ENCODE data around the gene INAFM1.
"Not testable (repeated sequence)": the region's sequence is repeated elsewhere in the genome, so short reads cannot be mapped to it uniquely, and the experiment has no call there.

The INAFM1 gene

DNA sequence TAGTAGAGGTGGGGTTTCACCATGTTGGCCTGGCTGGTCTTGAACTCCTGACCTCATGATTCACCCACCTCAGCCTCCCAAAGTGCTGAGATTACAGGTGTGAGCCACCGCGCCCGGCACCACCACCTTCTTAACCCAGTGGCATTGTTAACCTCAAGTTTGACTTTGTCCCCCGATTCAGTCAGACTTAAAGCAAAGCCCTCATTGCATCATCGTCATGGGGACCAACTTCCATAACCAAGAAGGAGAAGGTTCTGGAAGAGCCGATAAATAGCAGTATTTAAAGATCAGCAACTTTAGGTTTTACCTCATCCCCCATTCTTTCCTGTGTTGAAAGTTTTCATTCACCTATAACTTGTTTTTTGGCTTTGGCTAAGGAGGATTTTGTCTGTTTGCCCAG is 6.7 kb upstream of the INAFM1 start:
- DNase-seq (ENCODE audit: low read depth): no peak

DNA sequence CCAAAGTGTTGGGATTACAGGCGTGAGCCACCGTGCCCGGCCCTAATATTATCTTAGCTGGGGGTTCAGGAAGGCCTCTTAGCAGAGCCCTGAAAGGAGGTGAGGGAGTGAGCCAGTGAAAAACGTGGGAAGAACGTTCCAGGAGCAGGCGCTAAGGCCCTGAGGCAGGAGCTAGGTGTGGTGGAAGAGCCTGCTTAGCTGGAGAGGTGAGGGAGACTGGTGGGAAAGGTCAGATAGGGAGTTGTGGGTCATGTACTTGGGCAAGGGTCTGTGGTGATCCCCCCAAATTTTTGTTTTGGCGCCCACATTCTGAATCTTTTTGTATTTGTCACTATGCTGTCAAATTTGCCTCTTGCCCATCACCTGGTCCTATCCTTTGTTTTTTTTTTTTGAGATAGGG is 5.1 kb upstream of the INAFM1 start:
- DNase-seq (ENCODE audit: low read depth): no peak

DNA sequence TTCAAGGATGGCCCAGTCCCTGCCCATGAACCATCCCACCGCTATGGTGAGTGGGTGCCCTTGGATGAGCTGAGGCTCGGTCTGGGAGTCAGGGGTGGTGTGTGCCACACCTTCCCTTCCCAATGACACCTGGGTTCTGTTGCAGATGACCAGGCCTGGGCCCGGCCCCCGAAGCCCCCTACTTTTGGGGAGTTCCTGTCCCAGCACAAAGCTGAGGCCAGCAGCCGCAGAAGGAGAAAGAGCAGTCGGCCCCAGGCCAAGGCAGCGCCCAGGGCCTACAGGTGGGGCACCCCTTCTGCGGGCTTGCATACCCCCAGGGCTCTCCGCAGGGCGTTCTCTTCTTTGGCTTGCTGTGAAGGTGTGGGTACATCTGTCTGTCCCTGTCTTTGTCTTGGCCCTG is 4.3 kb upstream of the INAFM1 start:
- DNase-seq (ENCODE audit: low read depth): no peak

DNA sequence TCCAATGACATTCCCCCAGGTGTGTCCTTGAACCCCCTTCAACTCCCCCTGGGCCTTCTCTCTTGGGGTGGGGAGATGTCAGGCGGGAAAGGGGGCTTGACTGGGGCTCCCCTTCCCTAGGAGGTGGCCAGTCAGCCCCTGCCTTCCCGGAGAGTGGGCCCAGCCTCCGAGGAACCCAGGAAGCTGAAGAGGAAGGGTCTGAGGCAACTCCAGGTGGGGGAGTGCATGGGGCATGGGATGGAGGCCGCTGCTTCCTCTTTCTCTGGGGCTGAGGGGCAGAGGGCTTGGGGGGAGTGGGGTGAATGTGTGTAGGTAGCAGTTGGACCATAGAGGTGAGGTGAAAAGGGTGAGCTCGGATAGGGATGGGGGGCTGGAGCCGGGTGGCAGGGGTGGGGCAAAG is 2.7 kb upstream of the INAFM1 start:
- DNase-seq (ENCODE audit: low read depth): no peak

DNA sequence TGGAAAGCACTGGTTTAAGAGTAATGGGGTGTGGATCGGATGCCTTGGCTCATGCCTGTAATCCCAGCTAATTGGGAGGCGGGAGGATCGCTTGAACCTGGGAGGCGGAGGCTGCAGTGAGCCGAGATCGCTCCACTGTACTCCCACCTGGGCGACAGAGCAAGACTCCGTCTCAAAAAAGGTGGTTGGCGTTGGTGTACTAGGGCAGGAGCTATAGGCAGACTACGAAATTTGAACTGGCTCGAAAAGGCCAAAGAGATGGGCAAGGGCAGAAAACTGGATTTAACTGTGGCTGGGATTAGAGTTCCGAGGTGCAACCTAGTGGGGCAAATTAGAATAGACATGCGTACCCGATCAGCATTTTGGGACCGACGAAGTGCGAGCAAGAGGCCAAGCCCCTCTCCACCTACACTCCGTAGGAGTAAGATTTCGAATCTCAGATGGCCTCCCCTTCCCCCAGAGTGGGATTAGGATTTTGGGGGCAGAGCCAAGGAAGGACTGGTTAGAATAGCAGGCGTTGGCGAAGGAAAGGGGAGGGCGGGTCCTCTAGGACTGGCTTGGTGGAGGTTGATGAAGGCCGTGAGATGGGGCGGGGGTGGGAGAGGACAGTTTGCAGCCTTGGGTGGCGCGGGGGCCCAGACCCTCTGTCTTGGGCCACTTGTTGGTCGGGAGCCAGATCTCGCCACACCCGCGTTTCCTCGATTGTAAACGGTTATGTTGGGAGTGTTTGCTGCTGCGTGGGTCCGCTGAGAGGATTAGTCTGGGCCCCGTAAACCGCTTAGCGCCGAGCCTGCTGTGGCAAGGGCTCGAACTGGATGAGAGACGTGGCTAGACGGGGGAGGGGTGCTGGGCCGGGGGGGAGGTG is 2.0 kb upstream of the INAFM1 start:
- DNase-seq (ENCODE audit: low read depth): no peak

DNA sequence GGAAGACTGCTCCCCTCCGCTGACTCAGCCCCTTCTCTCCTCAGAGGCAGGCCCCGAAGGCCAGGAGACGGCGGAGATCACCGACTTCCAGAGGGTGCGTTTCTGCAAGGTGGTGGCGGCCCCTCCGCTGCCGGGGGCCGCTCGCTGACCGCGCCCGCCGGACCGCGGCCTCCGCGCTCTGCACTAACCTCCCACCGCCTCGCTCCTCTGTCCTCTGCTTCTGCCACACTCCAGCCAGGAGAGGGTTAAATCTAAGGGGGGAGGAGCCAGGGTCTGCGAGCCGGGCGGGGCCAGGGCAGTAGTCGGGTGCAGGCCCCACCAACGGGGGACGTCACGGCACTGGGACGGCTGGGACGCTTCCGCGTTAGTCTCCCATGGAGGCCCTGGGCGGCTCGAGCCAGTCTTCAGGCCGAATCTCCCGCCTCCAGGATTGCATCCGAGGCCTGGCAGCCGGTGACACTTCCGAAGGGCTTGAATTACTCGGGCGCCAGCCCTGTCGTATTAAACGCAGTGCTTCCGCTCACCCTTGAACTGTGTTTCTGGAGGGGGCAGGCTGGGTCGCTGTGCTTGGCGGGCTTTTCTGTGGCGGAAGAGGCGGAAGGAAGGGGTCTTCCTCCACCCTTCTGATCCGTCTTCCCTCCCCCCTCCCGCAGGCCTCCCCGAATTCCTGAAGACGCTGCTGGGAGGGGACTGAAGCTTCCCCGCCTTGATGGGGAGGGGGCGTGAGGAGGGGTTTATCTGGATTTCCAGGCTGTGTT is 1.2 kb upstream of the INAFM1 start:
- peak; percentile 84 for DNase-seq (ENCODE audit: low read depth)

DNA sequence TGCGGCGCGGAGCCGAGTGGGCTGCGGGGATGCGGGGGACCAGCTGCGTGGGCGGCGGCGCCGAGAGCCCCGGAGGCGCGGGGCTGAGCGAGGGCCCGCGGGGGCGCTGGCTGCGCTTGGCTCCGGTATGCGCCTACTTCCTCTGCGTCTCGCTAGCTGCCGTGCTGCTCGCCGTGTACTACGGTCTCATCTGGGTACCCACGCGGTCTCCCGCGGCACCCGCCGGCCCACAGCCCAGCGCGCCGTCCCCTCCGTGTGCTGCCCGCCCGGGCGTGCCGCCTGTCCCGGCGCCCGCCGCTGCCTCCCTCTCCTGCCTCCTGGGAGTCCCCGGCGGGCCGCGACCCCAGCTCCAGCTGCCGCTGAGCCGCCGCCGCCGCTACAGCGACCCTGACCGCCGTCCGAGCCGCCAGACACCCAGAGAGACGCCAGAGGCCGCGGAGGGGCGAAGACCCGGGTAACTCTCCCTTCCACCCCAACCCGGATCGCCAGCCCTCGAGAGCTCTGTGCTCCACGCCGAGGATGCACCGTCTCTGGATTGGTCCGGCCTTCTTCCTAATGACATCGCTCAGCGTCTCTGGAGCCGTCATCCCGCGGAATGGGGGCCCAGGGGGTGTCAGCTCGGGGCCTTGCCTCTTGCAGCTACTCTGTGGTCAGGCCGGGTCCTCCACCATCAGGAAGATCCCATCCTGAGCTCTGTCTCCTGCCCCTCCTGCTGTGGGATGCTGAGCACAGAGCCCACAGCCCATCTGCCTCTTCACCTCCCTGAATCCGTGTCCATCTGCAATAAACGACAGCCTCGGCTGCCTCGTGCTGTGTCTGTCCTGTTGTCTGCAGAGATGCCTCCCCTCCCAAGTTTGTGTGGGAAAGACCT is 441 bp downstream of the INAFM1 start:
- no peak for DNase-seq (ENCODE audit: low read depth)

DNA sequence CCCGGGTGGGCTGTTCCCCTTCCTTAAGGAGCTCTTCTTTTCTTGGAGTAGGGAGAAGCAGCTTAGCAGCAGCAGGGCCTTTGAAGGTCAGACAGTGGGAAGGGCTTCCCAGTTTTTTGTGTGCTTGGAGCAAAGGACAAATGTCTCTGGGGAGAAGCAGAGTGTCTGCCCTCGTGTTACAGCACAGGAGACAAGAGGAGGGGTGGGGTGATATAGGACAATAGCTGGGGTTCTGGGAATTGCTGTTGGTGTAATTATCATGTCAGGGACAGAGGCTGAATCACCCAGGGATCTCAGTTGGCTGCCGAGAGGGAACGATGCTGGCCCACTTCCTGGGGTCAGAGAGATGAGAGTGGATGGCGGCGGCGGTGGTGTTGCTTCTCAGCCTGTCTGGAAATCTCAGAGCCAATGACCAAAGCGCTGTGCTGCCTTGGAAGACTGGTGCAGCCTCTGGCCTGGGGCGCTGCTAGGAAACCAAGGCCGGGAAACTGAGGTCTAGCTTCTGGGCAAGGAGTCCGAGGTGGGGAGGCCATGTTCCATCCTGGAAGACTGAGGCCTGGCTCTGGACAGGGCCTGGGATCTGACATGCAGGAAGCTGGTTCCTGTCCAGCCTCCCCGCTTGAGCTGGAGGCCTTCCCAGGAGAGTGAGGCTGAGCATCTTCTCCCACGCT is 1.2 kb downstream of the INAFM1 start:
- DNase-seq (ENCODE audit: low read depth): no peak

DNA sequence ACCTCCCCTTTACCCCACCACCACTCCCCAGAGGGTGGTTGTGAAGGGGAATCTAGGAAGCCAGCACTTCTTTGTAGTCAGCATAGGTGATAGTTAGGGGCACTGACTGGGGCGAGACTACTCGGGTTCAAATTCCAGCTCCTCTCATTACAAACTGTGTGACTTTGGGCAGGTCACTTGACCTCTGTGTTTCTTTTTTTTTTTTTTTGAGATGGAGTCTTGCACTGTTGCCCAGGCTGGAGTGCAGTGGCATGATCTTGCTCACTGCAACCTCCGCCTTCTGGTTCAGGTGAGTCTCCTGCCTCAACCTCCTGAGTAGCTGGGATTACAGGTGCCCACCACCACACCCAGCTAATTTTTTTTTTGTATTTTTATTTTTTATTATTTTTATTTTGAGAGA is 1.8 kb downstream of the INAFM1 start:
- not testable (repeated sequence) for DNase-seq (ENCODE audit: low read depth)

DNA sequence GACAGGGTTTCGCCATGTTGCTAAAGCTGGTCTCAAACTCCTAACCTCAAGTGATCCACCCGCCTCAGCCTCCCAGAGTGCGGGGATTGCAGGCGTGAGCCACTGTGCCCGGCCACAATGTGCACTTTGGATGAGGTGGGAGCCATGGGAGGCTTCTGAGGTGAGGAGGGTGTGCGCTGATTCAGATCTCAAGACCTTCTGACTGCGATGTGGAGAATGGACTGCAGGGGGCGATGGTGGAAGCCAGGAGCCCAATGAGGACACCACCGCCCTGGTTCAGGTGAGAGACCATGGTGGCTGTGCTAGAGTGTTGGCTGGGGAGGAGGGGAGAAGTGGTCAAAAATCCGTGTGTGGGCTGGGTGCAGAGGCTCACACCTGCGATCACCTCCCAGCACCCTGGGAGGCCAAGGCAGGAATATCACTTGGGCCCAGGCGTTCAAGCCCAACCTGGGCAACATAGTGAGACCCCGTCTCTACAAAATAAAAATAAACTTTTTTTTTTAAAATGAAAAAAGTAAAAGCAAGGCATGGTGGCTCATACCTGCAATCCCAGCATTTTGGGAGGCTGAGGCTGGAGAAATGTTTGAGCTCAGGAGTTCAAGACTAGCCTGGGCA is 5.6 kb downstream of the INAFM1 start:
- peak; percentile 47 for DNase-seq (ENCODE audit: low read depth)

DNA sequence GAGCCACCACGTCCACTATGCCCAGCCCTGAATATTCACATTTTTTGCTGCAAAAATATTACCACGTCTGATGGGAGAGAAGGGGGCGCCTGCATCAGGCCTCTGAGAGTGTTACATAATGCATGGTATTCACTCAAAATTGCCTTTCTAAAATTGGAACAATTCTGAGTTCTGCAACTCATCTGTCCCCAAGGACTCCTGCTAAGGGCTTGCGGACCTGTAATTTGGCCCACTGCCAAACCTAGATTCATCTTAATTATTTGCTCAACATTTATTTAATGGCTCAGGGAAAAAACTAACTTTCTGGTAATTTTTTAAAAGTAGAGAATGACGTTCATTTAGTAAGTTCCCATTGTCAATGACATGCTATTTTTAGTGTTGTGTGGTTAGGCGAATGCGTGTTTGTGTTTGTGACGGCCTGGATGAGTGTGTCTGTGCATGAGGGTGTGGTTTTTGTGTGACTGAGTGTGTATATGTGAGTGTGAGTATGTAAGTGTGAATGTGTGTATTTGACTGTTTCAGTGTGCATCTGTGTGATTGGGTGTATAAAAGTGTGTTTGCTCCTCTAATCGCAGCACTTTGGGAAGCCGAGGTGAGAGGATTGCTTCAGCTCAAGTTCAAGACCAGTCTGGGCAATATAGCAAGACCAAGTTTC is 8.8 kb downstream of the INAFM1 start:
- no peak for DNase-seq (ENCODE audit: low read depth)

DNA sequence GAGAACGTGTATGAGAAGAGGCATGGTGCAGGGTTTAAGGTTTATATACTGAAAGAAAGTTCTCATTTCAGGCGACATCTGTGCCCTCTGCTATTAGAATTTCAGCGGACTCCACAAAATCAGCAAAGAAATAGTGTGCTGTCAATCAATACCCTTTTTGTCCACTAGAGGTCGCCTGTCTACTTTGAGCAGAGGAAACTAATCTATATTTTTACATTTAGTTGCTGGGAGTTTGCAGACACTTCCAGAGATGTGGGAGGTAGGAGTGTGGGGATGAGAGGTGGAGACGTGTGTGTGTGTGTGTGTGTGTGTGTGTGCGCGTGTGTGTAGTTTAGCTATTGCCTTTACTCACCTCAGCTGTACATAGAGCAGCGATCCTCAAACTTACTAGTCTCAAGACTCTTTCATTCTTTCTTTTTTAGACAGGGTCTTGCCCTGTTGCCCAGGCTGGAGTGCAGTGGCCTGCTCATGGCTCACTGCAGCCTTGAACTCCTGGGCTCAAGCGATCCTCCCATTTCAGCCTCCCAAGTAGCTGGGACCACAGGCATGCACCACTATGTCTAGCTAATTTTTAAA is 9.7 kb downstream of the INAFM1 start:
- peak; percentile 19 for DNase-seq (ENCODE audit: low read depth)

DNA sequence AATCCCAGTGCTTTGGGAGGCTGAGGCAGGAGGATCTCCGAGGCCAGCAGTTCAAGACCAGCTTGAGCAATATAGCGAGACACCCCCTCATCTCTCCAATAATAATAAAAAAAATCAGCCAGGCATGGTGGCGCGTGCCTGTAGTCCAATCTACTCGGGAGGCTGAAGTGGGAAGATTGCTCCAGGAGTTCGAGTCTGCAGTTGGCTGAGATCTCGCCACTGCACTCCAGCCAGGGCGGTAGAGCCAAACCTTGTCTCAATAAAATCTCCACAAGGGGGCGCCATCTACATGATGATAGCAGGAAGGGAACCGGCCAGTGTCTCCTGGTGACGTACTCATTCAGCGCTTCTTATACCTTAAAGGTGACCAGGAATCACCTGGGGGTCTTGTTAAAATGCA is 21.4 kb downstream of the INAFM1 start:
- DNase-seq (ENCODE audit: low read depth): peak; percentile 72

DNA sequence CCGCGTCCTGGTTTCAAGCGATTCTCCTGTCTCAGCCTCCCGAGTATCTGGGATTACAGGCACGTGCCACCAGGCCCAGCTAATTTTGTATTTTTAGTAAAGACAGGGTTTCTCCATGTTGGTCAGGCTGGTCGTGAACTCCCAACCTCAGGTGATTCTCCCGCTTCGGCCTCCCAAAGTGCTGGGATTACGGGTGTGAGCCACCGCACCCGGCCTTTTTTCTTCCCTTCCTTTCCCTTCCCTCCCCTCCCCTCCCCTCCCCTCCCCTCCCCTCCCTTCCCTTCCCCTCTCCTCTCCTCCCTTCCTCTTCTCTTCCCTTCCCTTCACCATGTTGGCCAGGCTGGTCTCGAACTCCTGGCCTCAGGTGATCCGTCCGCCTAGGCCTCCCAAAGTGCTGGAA is 26.2 kb downstream of the INAFM1 start:
- DNase-seq (ENCODE audit: low read depth): not testable (repeated sequence)

DNA sequence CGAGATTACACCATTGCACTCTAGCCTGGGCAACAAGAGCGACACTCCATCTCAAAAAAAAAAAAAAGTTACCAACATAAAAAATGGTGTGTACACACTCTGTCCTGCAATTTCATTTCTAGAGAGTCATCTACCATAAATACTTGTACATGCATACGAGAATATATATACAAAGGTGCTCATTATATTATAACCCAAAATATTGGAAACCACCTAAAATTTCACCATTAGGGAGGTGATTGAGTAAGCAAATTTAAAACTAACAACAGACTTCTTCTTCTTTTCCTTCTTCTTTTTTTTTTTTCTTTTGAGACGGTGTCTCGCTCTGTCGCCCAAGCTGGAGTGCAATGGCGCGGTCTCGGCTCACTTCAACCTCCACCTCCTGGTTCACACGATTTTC is 27.6 kb downstream of the INAFM1 start:
- DNase-seq (ENCODE audit: low read depth): no peak

DNA sequence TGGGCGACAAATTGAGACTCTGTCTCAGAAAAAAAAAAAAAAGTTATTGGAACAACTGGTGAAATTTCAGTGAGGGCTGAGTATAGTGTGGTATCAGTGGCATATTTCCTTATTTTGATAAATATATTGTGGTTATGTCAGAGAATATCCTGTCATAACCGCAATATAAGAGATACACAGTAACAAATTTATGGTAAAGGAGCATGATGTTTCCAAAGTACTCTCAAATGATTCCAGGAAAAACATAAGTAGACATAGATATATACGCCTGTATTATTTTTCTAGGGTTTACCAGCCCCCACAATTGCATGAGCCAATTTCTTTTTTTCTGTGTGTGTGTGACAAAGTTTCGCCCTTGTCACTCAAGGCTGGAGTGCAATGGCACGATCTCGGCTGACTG is 29.3 kb downstream of the INAFM1 start:
- DNase-seq (ENCODE audit: low read depth): no peak

DNA sequence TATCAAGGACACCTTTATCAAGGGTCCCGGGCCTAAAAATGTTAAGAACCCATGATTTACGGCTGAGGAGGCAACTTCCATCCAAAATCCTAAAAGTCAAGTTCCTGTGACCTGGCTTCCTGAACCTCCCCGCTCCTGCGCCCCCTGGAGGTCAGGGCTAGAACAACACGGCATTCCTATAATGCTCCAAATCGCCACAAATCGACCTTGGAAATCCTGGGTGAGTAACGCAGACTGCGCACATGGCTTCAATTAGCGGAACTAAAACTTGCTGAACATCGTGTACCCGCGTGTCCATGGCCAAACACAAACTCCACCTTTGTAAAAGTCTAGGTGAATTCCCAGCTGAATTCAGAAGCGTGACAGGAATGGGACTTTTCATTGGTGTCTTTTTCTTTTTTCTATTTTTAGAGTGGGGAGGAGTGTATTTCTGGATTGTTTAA is 30.6 kb downstream of the INAFM1 start:
- DNase-seq (ENCODE audit: low read depth): peak; percentile 39

DNA sequence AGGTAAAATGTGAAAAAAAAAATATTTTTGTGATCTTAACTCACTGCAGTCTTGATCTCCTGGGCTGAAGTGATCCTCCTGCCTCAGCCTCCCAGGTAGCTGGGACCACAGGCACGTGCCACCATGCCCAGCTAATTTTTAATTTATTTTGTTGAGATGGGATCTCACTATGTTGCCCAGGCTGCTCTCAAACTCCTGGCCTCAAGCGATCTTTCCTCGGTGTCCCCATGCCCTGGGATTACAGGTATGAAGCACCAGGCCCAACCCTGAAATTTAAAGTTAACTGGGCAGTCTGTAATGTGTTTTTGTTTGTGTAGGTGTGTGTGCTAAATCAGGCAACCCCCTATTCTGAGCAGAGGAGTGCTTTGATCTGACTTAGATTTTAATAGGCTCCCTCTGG is 31.6 kb downstream of the INAFM1 start:
- no peak for DNase-seq (ENCODE audit: low read depth)

DNA sequence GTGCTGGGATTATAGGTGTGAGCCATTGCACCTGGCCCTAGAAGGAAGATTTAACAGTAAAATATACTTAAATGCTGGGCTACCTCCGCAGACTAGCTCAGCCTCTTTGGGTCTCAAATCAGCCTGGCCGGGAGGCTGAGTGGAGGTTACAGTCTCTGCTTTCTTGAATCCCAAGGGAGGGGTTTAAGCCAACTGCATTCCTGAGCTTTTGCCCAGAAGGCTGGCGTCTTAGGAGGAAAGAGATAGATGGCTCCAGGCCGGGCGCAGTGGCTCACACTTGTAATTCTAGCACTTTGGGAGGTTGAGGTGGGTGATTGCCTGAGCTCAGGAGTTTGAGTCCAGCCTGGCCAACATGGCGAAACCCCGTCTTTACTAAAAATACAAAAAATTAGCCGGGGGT is 34.4 kb downstream of the INAFM1 start:
- no peak for DNase-seq (ENCODE audit: low read depth)

DNA sequence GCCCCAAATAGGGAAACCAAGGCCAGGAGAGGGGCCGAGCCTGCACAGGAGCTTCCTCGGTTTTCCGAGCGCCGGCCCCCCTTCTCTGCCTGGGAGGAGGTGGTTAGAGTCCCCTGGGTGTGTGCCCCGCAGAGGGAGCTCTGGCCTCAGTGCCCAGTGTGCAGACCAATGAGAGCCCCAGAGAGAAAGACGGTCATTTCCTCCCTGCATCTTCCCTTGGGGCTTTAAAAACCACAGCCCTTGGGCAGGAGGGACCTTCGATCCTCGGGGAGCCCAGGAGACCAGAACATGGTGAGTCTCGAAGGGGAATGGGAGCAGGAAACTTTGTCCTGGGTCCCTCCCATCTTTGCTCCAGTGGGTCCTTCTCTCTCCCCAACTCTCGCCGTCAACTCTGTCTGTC is 34.9 kb downstream of the INAFM1 start, which contains the start of gene C5AR1:
Gene C5AR1, plus strand, starts transcription at position 254 of the 400 bp plus-strand sequence. Its CDS starts 35 bp downstream, at position 289.
- no peak for DNase-seq (ENCODE audit: low read depth)

All from activated T-cell treated with anti-CD3 and anti-CD28 coated beads for 24 hours (primary cell).